HepG2 (cell line): ENCODE results near the gene HCRT. TPM values are rescaled to one million over a fixed set of nuclear protein-coding genes. Genes with fewer than 3 reads are reported as not detected.

Experiments used
- BCL6 ChIP-seq: IDR thresholded peaks from 2 replicates; pipeline ENCODE4 v1.6.1; 2016; ENCODE audit warnings: missing genetic modification reagents, missing compliant biosample characterization
- BRCA1 ChIP-seq: sonication (generic); formaldehyde crosslinking; IDR thresholded peaks from 2 replicates; pipeline ENCODE4 v1.4.0; 2020; ENCODE audit warnings: missing genetic modification reagents
- HNRNPK ChIP-seq: fragments of 200-400 bp; formaldehyde crosslinking; IDR thresholded peaks from 2 replicates; pipeline ENCODE4 v1.6.1; 2018; ENCODE audit warnings: low read length, low read depth, moderate library complexity, mild to moderate bottlenecking; ENCODE audit not compliant: poor library complexity, severe bottlenecking
- HOXA9 ChIP-seq: sonication (generic); formaldehyde crosslinking; IDR thresholded peaks from 2 replicates; pipeline ENCODE4 v1.8.1; 2022; ENCODE audit warnings: missing genetic modification reagents, mild to moderate bottlenecking, moderate library complexity, borderline replicate concordance
- MED13 ChIP-seq: sonication (generic); formaldehyde crosslinking; IDR thresholded peaks from 2 replicates; pipeline ENCODE4 v1.5.0; 2020; ENCODE audit warnings: missing genetic modification reagents
- MIER2 ChIP-seq: IDR thresholded peaks from 2 replicates; pipeline ENCODE4 v1.6.1; 2016; ENCODE audit warnings: missing biosample characterization, missing genetic modification reagents
- NFAT5 ChIP-seq: sonication (generic); formaldehyde crosslinking; IDR thresholded peaks from 2 replicates; pipeline ENCODE4 v1.4.0; 2020; ENCODE audit warnings: missing genetic modification reagents
- NFIC ChIP-seq: IDR thresholded peaks from 2 replicates; pipeline ENCODE4 v1.6.1; 2012; ENCODE audit warnings: mild to moderate bottlenecking, low read length, inconsistent platforms
- NPAS2 ChIP-seq: sonication (generic); formaldehyde crosslinking; IDR thresholded peaks from 2 replicates; pipeline ENCODE4 v1.8.0; 2022; ENCODE audit warnings: mild to moderate bottlenecking, missing genetic modification reagents, borderline replicate concordance
- SMC3 ChIP-seq: IDR thresholded peaks from 2 replicates; pipeline ENCODE4 v1.6.1; 2011; ENCODE audit warnings: low read length, improper control_type of control experiment
- THRA ChIP-seq: sonication (generic); formaldehyde crosslinking; IDR thresholded peaks from 2 replicates; pipeline ENCODE4 v1.4.0; 2020; ENCODE audit warnings: missing genetic modification reagents, borderline replicate concordance
- ZBTB2 ChIP-seq: sonication (generic); formaldehyde crosslinking; IDR thresholded peaks from 2 replicates; pipeline ENCODE4 v1.8.0; 2022; ENCODE audit warnings: low read depth, missing genetic modification reagents
- ZNF17 ChIP-seq: sonication (generic); formaldehyde crosslinking; IDR thresholded peaks from 2 replicates; pipeline ENCODE4 v1.5.0; 2020; ENCODE audit warnings: mild to moderate bottlenecking, missing genetic modification reagents
- ZNF234 ChIP-seq: sonication (generic); formaldehyde crosslinking; conservative IDR thresholded peaks from 2 replicates; pipeline ENCODE4 v1.5.1; 2020; ENCODE audit warnings: mild to moderate bottlenecking, missing genetic modification reagents
- ZNF256 ChIP-seq: sonication (generic); formaldehyde crosslinking; conservative IDR thresholded peaks from 2 replicates; pipeline ENCODE4 v1.4.0; 2020; ENCODE audit warnings: missing genetic modification reagents
- ZNF850 ChIP-seq: sonication (generic); formaldehyde crosslinking; conservative IDR thresholded peaks from 2 replicates; pipeline ENCODE4 v1.9.0; 2021; ENCODE audit warnings: mild to moderate bottlenecking, missing genetic modification reagents
- polyA plus RNA-seq, 8 experiments: library from polyadenylated mRNA; depleted of rRNA in 3 of 8; stranded (reverse) in 7 of 8; unstranded in 1 of 8; fragments of >200 nt; fragmentation: Illumina TruSeq in 4 of 8; extraction: Trizol in 4 of 8; gene quantifications; 2 replicates each; pipeline versions ENCODE4 v1.2.1 to v1.2.3, GENCODE V29; 2011 to 2016; ENCODE audit warnings: low read depth in 4 of 8, missing spikeins in 1 of 8, mixed read lengths in 1 of 8; ENCODE audit not compliant: insufficient read depth in 1 of 8
- total RNA-seq, 5 experiments: library from RNA; depleted of rRNA; stranded (reverse); fragments of >200 nt; fragmentation: Illumina TruSeq; extraction: Trizol; gene quantifications; 2 replicates each; pipeline ENCODE4 v1.2.3, GENCODE V29; 2016; ENCODE audit warnings: low read depth in 1 of 5
- TF ChIP-seq, protein P1 (sequence below): sonication (generic); formaldehyde crosslinking; IDR thresholded peaks from 2 replicates; pipeline ENCODE4 v1.8.1; 2022; ENCODE audit warnings: low read depth, mild to moderate bottlenecking, missing genetic modification reagents

Gene HCRT
- total and polyA plus RNA-seq, 2 of the 13 experiments (the other 11 are each of a cell fraction or from before 2014, with no cell fraction given): not detected

DNA sequence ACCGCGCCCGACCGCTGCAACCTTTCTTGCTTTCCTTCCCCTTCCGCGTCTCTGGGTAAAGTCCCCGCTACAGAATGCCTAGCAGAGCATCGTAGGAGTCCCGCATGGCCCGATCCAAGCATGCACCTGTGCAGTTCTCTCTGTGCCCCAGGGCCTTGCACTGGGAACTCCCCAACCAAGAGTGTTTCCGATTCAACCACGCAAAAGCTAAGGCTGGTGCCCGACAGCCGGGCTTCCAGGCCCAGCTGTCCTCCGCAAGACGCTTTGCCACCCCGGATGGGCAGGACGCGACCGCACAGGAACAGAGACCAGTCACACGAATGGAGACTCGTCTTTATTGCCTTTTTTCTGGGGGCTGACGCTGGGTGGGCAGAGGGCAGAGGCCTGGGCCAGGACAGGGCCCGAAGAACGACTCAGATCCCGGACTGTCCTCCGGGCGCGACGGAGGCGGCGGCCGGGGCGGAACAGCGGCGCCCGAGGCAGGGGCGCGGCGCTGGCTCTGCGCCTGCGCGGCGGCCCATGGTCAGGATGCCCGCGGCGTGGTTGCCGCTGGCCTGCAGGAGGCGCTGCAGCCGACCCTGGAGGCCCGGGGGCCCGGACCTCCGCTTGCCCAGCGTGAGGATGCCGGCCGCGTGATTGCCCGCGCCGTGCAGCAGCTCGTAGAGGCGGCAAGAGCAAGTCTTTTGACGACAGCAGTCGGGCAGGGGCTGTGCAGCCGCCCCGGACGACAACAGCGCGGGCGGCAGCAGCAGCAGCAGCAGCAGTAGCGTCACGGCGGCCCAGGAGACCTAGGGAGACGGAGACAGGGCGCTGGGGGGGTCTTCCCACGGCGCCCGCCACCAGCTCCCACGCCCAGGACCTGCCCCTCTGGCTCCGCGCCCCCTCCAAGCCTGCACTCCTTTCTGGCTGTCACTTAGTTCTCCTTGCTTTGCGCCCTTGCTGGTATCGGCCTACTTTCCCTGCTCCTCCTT, 1.2 kb downstream of the HCRT start (continued):
- TF ChIP-seq, protein P1, sequence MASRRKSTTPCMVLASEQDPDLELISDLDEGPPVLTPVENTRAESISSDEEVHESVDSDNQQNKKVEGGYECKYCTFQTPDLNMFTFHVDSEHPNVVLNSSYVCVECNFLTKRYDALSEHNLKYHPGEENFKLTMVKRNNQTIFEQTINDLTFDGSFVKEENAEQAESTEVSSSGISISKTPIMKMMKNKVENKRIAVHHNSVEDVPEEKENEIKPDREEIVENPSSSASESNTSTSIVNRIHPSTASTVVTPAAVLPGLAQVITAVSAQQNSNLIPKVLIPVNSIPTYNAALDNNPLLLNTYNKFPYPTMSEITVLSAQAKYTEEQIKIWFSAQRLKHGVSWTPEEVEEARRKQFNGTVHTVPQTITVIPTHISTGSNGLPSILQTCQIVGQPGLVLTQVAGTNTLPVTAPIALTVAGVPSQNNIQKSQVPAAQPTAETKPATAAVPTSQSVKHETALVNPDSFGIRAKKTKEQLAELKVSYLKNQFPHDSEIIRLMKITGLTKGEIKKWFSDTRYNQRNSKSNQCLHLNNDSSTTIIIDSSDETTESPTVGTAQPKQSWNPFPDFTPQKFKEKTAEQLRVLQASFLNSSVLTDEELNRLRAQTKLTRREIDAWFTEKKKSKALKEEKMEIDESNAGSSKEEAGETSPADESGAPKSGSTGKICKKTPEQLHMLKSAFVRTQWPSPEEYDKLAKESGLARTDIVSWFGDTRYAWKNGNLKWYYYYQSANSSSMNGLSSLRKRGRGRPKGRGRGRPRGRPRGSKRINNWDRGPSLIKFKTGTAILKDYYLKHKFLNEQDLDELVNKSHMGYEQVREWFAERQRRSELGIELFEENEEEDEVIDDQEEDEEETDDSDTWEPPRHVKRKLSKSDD (CRISPR knock-in tag): 0 out of 2 replicates have a peak, but pooled peaks have one; percentile 62
- TF ChIP-seq BRCA1 (CRISPR knock-in tag) (peak; percentile 93; the same call in 1 of the 2 replicates), SMC3 (no peak), ZNF234 (CRISPR knock-in tag) (0 out of 2 replicates have a peak, but pooled peaks have one; percentile 39), THRA (CRISPR knock-in tag) (no peak), HOXA9 (CRISPR knock-in tag) (peak; percentile 70; the same call in 1 of the 2 replicates), ZBTB2 (CRISPR knock-in tag) (peak; percentile 44; the same call in 1 of the 2 replicates), NFAT5 (CRISPR knock-in tag) (peak; percentile 89; the same call in 1 of the 2 replicates), NPAS2 (CRISPR knock-in tag) (no peak), NFIC (no peak), ZNF17 (CRISPR knock-in tag) (no peak), ZNF256 (CRISPR knock-in tag) (no peak), ZNF850 (no peak), MED13 (CRISPR knock-in tag) (peak; percentile 62; the same call in 1 of the 2 replicates), MIER2 (peak; percentile 69; the same call in 1 of the 2 replicates), BCL6 (CRISPR knock-in tag) (no peak; the same call in 1 of the 2 replicates), HNRNPK (peak; percentile 64)
